ENCODE results near the gene ARID1B. TPM values are rescaled to one million over a fixed set of nuclear protein-coding genes. Genes with fewer than 3 reads are reported as not detected.

Gene ARID1B
- total RNA-seq, 1 experiment from 2014 or later: 35.6 TPM

GRCh38 chr6:157169656-157170055, 392.5 kb downstream of the ARID1B start (continued):
- TF ChIP-seq EZH2phosphoT487 (IDR thresholded peaks at IDR 0.05; ENCODE audit: borderline replicate concordance) (no peak), POLR2AphosphoS5 (IDR thresholded peaks at IDR 0.05; ENCODE audit: low read depth, low read length) (no peak), ELF1 (IDR thresholded peaks at IDR 0.05; ENCODE audit: borderline replicate concordance, low read depth) (no peak), EZH2 (IDR thresholded peaks at IDR 0.05) (no peak), EGR1 (IDR thresholded peaks at IDR 0.05; ENCODE audit: low read depth) (no peak), ZNF274 (IDR thresholded peaks at IDR 0.05; ENCODE audit: low read depth, low read length) (no peak), MAX (IDR thresholded peaks at IDR 0.05) (no peak)

- H2AFZ ChIP-seq (ENCODE audit: low read depth, low read length, poor library complexity, severe bottlenecking): no peak overlapping the region
- no peak overlapping the region for H3K27ac ChIP-seq (ENCODE audit: low read depth, low read length)
- H4K20me1 ChIP-seq (ENCODE audit: insufficient read depth): no peaks in the 10 kb centered on the region
- RAD21 ChIA-PET (ENCODE audit: low non-redundant PET in 1 of 2, low total read pairs in 2 of 2, uncharacterized antibody in 2 of 2, unreplicated experiment in 2 of 2): no interaction called here
- no peaks in the 10 kb centered on the region for H3K9me2 ChIP-seq (ENCODE audit: insufficient read depth)
- TF ChIP-seq CTCF (IDR thresholded peaks at IDR 0.05 in 2 of 3, conservative IDR thresholded peaks at IDR 0.05 in 1 of 3; ENCODE audit: borderline replicate concordance in 1 of 3, insufficient read depth in 1 of 3, low read depth in 2 of 3, low read length in 2 of 3) (no peak), SIN3A (IDR thresholded peaks at IDR 0.05; ENCODE audit: low read depth) (no peak), ZFX (IDR thresholded peaks at IDR 0.05) (no peak), EGR1 (IDR thresholded peaks at IDR 0.05; ENCODE audit: low read depth) (no peak), SP1 (IDR thresholded peaks at IDR 0.05; ENCODE audit: low read depth) (no peak), POLR2AphosphoS5 (IDR thresholded peaks at IDR 0.05; ENCODE audit: low read depth, low read length) (no peak), EZH2phosphoT487 (IDR thresholded peaks at IDR 0.05; ENCODE audit: borderline replicate concordance) (no peak), ELF1 (IDR thresholded peaks at IDR 0.05; ENCODE audit: borderline replicate concordance, low read depth) (no peak), RAD21 (IDR thresholded peaks at IDR 0.05; ENCODE audit: low read depth) (no peak), ZBTB33 (IDR thresholded peaks at IDR 0.05; ENCODE audit: extremely low read depth, insufficient replicate concordance, low read length) (no peak)
- H3K79me2 ChIP-seq (ENCODE audit: insufficient read depth, low read length): no peaks in the 10 kb centered on the region
- no peaks in the 10 kb centered on the region for H3K9me3 ChIP-seq (ENCODE audit: control insufficient read depth in 1 of 2, insufficient read depth in 1 of 2, low read depth in 1 of 2, low read length in 2 of 2)
- CTCF ChIA-PET: no interaction called here
- no peak overlapping the region for H3K4me3 ChIP-seq (replicated peaks in 1 of 2; ENCODE audit: low read depth in 1 of 2, low read length in 2 of 2)
- no peak for ATAC-seq
- no peak overlapping the region for H3K9ac ChIP-seq (ENCODE audit: low read length)
- no peaks in the 10 kb centered on the region for H3K36me3 ChIP-seq (ENCODE audit: control insufficient read depth in 1 of 2, insufficient read depth in 2 of 2, low read length in 2 of 2)
- H3K4me2 ChIP-seq (ENCODE audit: low read length): no peak overlapping the region
- BruUV-seq (replicated peaks): no TSS peak
- DNase-seq (ENCODE audit: low read depth, low spot score): no peak
- no peaks in the 10 kb centered on the region for H3K27me3 ChIP-seq (ENCODE audit: insufficient read depth, low read length)
- no peaks in the 10 kb centered on the region for H3K4me1 ChIP-seq (ENCODE audit: control insufficient read depth in 1 of 2, insufficient read depth in 2 of 2, low read length in 2 of 2)
- POLR2A ChIA-PET: no interaction called here
- intact Hi-C loops (cut with micrococcal nuclease): no loop called here
Observed at GRCh38 chr6:157170535-157170934, 393.4 kb downstream of the ARID1B start.
